ENCODE measurements around the gene DCDC2.
"Not testable (repeated sequence)": the region's sequence is repeated elsewhere in the genome, so short reads cannot be mapped to it uniquely, and the experiment has no call there.

GRCh38 chr6:24204113-24204512, 153.7 kb downstream of the DCDC2 start:
- TF ChIP-seq CTCF (IDR thresholded peaks at IDR 0.05 in 4 of 5, conservative IDR thresholded peaks at IDR 0.05 in 1 of 5); POLR2A (IDR thresholded peaks at IDR 0.05): not testable (repeated sequence)

All from gastrocnemius medialis (tissue), 4 donors.